GM18505 (cell line): ENCODE measurements around the gene PROZ.
"Not testable (repeated sequence)": the region's sequence is repeated elsewhere in the genome, so short reads cannot be mapped to it uniquely, and the experiment has no call there.

ENCODE experiments used
- ATAC-seq: cut with Tn5 transposase; IDR thresholded peaks from one replicate; pipeline ENCODE4 v1.9.1; 2021; ENCODE audit not compliant: unreplicated experiment
- POLR2A ChIP-seq: IDR thresholded peaks from 4 replicates; pipeline ENCODE4 v1.6.1; 2011; ENCODE audit warnings: borderline replicate concordance; ENCODE audit not compliant: insufficient read depth, insufficient read length; ENCODE audit errors: extremely low read depth

Gene PROZ, protein sequence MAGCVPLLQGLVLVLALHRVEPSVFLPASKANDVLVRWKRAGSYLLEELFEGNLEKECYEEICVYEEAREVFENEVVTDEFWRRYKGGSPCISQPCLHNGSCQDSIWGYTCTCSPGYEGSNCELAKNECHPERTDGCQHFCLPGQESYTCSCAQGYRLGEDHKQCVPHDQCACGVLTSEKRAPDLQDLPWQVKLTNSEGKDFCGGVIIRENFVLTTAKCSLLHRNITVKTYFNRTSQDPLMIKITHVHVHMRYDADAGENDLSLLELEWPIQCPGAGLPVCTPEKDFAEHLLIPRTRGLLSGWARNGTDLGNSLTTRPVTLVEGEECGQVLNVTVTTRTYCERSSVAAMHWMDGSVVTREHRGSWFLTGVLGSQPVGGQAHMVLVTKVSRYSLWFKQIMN

DNA sequence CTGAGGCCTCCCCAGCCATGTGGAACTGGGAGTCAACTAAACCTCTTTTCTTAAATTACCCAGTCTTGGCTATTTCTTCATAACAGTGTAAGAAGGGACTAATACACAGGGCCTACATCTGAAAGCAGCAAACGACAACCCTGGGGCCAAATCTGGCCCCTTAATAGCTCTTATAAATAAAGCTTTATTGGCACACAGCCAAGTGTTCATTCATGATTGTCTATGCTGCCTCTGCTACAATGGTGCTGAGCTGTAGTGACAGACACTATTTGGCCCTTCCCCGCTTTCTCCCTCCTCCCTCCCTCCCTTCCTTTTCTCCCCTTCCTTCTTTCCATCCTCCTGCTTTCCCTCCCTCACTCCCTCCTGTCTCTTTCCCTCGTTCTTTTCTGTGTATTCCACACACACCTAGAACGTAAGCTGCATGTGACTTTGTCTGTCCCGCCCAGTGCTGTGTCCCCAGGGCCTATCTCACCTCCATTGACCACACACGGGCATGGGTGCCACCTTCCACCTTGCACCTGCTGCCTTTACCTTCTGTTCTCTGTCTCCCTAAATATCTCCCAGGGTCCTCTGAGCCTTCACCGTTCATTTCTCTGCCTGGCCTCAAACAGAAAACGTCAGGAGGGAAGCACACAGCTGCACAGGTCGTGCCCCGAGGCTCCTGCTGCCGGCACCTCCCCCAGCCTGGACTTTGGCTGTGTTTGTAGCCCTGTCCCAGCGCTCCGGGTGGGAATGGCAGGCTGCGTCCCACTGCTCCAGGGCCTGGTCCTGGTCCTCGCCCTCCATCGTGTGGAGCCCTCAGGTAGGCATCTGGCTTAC, at the start of gene PROZ:
TSS of gene PROZ (plus strand) at position 720 of the 819 bp plus-strand sequence. CDS start at position 733, 13 bp downstream.
- no peak for ATAC-seq
- TF ChIP-seq POLR2A, result no peak

DNA sequence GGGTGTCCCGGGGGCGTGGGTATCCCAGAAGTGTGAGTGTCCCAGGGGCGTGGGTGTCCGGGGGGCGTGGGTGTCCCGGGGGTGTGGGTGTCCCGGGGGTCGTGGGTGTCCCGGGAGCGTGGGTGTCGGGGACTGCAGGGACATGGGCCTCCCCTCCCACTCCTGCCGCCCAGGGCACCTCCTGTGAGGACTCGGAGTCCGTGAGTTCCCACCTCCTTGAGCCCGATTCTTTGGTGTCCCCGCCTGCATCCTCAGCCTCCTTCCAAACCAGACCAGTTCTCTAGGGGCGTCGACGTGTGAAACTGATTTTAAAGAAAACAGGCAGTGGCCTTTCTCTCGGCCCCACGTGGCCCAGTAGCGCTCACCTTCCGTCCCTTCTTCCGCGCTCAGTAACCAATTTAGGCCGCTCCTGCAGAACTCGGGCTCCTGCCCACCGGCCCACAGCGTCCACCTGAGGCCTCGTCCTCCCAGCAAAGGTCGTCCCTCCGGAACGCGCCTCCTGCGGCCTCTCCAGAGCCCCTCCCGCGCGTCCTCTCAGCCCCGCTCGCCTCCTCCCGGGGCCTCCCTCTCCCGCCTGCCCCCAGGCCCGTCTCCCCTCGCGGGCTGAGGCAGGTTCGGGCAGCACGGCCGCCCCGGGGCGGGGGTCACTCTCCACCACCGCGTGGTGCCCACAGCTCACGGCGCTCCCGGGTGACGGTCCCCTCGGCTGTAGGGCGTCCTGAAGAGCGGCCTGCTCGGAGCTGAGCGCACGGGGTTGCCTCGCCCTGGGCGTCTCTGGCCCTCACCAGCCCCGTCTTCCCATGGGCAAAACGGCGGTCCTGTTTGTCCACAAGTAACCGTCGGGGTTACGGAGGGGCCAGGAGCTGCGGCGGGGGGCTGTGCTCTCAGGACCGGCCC, 49.0 kb upstream of the PROZ start:
- no peak for TF ChIP-seq POLR2A
- ATAC-seq, result no peak

DNA sequence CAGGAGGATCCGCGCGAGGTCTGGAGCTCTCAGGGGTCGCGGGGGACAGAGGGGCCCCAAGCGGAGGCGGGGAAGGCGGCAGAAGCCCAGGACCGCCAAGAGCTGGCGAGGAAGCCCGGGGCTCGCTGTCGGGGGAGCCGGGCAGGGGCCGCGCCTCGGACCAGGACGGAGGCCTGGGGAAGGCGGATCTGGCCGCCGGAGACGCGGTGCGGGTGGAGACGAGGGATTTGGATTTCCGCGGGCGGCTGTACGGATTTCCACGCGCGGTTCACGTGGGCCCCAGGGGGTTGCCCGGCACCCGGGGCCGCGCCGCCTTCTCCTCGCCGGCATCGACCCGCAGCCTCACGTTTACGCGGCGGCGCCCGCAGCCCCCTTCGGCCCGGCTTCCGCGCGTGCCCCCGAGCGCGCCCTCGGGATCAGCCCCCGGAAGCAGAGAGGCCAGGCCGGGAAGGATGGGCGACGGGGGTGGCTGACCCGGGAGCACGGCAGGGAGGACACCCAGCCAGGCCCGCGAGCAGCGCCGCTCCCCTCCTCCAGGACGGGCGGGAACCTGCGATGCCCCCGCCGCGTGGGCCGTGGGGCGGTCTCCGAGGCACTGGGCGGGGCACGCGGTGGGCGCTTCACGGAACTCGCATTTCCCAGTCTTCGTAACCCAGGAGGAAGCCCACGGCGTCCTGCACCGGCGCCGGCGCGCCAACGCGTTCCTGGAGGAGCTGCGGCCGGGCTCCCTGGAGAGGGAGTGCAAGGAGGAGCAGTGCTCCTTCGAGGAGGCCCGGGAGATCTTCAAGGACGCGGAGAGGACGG, 48.2 kb upstream of the PROZ start:
- ATAC-seq, result no peak
- TF ChIP-seq POLR2A, result no peak

DNA sequence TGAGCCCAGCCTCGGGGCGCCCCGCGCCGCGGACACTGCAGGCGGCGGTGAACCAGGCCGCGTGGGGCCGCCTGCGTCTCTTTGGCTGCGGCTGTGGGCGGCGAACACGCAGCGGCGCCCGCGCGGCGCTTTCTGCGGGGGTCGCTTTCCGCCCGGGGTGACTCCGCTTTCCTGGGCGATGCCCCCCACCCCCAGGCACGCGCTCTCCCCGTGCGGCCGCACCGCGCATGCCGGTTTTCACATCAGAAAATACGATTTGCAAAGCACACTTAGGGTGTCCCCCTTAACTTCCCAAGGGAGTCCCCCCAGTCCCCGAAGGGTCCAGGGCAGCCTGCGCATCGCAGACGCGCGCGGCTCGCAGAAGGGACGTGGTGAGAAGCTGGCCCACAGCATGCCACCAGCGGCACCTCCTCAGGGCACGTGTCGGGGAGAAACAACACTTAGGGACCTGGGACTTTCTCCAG, 47.6 kb upstream of the PROZ start:
- no peak for ATAC-seq
- no peak for TF ChIP-seq POLR2A

DNA sequence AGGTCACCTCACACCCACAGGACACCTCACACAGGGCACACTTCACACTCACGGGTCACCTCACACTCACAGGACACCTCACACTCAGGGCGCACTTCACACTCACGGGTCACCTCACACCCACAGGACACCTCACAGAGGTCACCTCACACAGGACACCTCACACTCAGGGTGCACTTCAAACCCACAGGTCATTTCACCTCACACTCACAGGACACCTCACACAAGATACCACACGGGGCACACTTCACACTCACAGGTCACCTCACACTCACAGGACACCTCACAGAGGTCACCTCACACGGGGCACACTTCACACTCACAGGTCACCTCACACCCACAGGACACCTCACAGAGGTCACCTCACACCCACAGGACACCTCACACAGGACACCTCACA, 46.6 kb upstream of the PROZ start:
- ATAC-seq, result not testable (repeated sequence)

DNA sequence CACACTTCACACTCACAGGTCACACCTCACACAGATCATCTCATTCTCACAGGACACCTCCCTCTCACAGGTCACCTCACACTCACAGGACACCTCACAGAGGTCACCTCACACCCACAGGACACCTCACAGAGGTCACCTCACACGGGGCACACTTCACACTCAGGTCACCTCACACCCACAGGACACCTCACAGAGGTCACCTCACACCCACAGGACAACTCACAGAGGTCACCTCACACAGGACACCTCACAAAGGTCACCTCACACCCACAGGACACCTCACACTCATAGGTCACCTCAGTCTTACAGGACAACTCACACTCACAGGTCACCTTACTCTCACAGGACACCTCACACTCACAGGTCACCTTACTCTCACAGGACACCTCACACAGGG, 46.0 kb upstream of the PROZ start:
- not testable (repeated sequence) for ATAC-seq

DNA sequence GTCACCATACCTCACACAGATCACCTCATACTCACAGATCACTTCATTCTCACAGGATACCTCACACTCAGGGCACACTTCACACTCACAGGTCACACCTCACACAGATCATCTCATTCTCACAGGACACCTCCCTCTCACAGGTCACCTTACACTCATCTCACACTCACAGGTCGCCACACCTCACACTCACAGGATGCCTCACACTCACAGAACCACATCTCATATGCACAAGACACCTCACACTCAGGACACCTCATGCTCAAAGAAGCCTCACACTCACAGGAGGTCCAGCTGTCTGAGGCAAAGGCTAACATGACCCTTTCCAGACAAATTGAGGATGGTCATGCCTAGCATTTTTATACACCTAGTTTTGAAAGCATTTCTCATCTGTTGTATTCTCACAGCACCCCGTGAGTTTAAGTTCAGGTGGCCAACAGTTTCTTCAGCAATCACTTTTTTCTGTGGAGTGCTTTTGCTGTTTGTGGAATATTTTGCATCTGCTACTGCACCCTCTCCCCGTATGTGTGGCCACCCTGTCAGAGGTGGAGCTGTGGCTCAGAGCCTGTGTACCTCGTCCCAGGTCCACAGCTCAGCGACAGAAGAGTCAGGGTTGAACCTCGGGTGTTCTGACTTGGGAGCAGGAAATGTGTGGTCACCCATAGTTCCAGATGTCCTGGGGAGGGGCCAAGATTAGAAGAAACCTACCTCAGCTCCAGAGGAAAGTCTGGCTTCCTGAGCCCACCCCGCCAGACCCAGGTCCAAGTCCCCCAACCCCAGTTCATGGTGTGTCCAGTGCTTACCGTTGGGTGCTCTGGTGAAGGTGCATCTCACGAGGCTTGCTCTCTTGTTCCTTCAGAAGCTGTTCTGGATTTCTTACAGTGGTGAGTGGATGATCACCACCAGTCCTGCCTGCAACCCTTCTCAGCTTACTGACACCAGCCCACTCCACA, 45.3 kb upstream of the PROZ start:
- TF ChIP-seq POLR2A, result no peak
- ATAC-seq, result no peak

DNA sequence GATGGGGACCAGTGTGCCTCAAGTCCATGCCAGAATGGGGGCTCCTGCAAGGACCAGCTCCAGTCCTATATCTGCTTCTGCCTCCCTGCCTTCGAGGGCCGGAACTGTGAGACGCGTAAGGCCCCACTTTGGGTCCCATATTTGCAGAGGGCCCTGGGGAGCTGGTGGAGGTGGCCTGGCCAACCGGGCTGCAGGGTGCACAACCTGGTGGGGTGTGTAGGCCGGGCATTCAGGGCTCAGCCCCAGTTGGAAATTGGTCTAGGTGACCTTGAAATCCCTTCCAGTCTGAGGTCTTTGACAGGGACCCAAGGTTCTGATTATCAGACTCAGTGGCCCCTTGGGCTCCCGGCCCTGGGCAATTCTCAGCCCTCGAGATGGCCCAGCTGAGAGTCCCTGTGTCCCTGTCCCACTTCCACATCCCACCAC, 44.6 kb upstream of the PROZ start:
- ATAC-seq, result no peak
- no peak for TF ChIP-seq POLR2A

DNA sequence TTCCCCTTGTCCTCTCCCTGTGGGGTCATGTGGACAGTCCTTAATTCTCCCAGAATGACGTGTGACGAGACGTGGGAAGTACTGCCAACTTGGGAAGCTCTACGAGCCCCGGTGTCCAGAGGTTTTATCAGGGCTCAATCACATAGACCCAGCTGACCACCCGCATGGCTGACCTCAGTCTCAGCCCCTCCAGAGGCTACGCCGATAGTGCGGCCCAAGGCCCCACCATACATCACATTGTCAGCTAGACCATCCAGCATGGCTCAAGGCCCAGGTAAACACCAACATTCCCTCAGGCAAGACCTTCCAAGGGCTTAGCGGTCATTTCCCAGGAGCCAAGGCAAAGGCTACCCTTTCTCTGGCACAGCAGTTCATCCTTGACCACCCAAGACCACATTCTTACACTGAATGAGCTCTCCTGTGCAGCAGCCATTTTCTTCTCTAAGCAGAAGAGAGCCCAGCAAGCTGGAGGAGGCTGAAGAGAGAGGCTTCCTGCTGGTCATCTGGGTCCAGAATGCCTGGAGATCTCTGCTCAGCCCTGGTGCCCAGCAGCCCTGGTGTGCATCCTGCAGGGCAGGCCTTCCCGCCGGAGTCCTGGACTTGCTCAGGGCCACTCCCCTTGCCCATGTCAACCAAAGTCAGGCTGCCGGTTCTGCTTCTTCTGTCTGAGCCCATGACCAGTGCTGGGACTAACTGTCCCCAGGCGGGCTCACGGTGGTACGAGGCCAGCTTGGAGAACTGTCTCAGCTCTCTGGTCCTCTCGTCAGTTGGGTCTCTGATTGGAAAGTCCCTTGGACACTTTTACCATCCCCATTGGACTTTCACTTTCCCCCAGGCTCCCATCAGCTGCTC, 43.7 kb upstream of the PROZ start:
- no peak for TF ChIP-seq POLR2A
- ATAC-seq, result no peak

DNA sequence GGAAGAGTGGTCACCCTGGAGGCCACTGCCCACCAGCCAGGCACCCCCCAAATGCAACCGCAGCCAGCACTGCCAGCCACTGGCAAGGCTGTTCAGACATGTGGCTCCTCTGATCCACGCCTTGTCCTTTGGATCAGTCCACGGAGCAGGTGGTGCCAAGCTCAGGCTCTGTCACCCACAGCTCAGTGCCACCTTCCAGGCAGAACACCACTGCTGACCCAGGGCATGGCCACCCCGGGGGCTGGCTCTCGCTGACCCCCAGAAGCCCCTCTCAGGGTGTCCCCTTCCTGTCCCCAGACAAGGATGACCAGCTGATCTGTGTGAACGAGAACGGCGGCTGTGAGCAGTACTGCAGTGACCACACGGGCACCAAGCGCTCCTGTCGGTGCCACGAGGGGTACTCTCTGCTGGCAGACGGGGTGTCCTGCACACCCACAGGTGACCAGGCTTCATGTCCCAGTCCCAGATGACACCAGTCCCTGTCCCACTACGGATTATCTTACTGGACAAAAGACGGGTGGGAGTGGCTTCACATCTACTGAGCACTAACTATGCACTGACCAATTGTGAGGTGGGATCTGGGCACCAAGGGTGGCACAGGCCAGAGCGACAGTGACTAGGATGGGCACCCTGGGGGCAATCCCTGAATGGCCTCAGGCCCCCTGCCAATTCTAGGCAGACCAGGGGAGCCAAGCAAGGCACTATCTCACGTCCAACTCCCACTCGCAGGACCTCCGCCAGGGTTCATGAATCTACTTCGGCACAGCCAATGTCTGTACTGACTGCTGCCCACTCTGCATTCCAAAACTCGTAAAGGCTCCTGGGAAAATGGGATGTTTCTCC, 42.9 kb upstream of the PROZ start:
- no peak for TF ChIP-seq POLR2A
- ATAC-seq, result no peak

DNA sequence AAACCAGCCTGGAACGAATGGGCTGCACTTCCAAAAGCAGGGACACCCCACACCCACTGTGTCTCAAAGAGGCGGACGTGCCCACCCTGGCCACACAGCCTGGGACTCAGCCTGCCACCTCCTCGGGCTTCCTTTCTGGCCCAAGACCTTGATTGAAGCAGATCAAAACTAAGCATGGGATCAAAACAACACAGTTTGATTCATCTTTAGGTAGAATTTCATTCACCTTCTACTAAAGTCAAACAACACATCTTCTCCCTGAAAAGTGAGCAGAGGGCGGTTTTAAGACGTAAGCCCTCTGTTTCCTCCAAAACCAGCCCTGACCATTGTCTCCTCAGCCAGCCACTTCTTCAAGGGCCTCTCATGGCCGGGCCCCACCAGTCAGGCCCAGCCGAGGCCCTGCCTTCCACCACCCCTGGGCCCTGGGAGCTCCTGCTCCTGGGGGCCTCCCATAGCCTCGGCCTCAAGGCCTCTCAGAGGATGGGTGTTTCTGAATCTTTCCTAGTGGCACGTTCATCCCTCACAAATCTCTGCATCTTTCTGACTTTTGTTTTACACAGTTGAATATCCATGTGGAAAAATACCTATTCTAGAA, 42.1 kb upstream of the PROZ start:
- TF ChIP-seq POLR2A, result no peak

More for the DNA sequence above, 42.1 kb upstream of the PROZ start:
- ATAC-seq, result no peak
